ENCODE data around the gene POLG.

DNA sequence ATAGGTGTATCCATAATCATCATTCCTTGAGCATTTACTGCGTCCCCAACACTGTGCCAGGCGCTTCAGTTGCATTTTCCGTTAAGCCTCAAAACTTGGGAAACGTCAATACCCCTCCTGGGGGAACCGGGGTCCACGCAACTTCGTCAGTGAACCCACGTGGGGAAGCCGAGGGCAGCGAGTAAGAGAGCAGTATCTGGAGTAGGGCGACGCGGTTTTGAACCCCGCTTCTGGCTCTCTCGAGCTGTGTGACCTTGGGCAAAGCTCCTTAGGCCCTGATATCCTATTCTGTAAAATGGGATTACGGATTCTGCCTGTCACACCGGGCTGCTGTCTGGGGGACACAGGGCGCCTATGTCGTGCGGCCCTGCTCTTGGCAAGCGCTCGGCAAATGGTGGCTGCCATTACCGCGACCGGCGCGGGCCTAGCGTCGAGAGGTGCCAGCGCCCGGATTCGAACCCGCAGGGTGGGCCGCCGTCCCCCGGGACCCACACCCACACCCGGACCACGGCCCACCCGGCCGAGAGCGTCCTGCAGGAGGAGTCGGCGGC lies 590 bp downstream of the POLG start:
- TF ChIP-seq, protein P1, sequence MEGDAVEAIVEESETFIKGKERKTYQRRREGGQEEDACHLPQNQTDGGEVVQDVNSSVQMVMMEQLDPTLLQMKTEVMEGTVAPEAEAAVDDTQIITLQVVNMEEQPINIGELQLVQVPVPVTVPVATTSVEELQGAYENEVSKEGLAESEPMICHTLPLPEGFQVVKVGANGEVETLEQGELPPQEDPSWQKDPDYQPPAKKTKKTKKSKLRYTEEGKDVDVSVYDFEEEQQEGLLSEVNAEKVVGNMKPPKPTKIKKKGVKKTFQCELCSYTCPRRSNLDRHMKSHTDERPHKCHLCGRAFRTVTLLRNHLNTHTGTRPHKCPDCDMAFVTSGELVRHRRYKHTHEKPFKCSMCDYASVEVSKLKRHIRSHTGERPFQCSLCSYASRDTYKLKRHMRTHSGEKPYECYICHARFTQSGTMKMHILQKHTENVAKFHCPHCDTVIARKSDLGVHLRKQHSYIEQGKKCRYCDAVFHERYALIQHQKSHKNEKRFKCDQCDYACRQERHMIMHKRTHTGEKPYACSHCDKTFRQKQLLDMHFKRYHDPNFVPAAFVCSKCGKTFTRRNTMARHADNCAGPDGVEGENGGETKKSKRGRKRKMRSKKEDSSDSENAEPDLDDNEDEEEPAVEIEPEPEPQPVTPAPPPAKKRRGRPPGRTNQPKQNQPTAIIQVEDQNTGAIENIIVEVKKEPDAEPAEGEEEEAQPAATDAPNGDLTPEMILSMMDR (conservative IDR thresholded peaks at IDR 0.05; ENCODE audit: low read depth in 2 of 2), result no peak
- TF ChIP-seq POLR2AphosphoS5 (IDR thresholded peaks at IDR 0.05; ENCODE audit: low read depth) (no peak), EZH2 (IDR thresholded peaks at IDR 0.05; ENCODE audit: low read depth, unreplicated experiment) (no peak), CREB1 (CRISPR knock-in tag; IDR thresholded peaks at IDR 0.05; ENCODE audit: low read depth) (no peak), EZH2phosphoT487 (IDR thresholded peaks at IDR 0.05; ENCODE audit: unreplicated experiment) (no peak), JUNB (IDR thresholded peaks at IDR 0.05; ENCODE audit: unreplicated experiment) (no peak), STAT1 (IDR thresholded peaks at IDR 0.05; ENCODE audit: unreplicated experiment) (no peak), ZNF114 (CRISPR knock-in tag; IDR thresholded peaks at IDR 0.05) (no peak), ZNF331 (CRISPR knock-in tag; IDR thresholded peaks at IDR 0.05; ENCODE audit: low read depth) (no peak), NANOG (IDR thresholded peaks at IDR 0.05; ENCODE audit: borderline replicate concordance) (no peak)
- TF ChIP-seq, protein P2, sequence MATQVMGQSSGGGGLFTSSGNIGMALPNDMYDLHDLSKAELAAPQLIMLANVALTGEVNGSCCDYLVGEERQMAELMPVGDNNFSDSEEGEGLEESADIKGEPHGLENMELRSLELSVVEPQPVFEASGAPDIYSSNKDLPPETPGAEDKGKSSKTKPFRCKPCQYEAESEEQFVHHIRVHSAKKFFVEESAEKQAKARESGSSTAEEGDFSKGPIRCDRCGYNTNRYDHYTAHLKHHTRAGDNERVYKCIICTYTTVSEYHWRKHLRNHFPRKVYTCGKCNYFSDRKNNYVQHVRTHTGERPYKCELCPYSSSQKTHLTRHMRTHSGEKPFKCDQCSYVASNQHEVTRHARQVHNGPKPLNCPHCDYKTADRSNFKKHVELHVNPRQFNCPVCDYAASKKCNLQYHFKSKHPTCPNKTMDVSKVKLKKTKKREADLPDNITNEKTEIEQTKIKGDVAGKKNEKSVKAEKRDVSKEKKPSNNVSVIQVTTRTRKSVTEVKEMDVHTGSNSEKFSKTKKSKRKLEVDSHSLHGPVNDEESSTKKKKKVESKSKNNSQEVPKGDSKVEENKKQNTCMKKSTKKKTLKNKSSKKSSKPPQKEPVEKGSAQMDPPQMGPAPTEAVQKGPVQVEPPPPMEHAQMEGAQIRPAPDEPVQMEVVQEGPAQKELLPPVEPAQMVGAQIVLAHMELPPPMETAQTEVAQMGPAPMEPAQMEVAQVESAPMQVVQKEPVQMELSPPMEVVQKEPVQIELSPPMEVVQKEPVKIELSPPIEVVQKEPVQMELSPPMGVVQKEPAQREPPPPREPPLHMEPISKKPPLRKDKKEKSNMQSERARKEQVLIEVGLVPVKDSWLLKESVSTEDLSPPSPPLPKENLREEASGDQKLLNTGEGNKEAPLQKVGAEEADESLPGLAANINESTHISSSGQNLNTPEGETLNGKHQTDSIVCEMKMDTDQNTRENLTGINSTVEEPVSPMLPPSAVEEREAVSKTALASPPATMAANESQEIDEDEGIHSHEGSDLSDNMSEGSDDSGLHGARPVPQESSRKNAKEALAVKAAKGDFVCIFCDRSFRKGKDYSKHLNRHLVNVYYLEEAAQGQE (IDR thresholded peaks at IDR 0.05; ENCODE audit: unreplicated experiment), result no peak
- TF ChIP-seq, protein P3, sequence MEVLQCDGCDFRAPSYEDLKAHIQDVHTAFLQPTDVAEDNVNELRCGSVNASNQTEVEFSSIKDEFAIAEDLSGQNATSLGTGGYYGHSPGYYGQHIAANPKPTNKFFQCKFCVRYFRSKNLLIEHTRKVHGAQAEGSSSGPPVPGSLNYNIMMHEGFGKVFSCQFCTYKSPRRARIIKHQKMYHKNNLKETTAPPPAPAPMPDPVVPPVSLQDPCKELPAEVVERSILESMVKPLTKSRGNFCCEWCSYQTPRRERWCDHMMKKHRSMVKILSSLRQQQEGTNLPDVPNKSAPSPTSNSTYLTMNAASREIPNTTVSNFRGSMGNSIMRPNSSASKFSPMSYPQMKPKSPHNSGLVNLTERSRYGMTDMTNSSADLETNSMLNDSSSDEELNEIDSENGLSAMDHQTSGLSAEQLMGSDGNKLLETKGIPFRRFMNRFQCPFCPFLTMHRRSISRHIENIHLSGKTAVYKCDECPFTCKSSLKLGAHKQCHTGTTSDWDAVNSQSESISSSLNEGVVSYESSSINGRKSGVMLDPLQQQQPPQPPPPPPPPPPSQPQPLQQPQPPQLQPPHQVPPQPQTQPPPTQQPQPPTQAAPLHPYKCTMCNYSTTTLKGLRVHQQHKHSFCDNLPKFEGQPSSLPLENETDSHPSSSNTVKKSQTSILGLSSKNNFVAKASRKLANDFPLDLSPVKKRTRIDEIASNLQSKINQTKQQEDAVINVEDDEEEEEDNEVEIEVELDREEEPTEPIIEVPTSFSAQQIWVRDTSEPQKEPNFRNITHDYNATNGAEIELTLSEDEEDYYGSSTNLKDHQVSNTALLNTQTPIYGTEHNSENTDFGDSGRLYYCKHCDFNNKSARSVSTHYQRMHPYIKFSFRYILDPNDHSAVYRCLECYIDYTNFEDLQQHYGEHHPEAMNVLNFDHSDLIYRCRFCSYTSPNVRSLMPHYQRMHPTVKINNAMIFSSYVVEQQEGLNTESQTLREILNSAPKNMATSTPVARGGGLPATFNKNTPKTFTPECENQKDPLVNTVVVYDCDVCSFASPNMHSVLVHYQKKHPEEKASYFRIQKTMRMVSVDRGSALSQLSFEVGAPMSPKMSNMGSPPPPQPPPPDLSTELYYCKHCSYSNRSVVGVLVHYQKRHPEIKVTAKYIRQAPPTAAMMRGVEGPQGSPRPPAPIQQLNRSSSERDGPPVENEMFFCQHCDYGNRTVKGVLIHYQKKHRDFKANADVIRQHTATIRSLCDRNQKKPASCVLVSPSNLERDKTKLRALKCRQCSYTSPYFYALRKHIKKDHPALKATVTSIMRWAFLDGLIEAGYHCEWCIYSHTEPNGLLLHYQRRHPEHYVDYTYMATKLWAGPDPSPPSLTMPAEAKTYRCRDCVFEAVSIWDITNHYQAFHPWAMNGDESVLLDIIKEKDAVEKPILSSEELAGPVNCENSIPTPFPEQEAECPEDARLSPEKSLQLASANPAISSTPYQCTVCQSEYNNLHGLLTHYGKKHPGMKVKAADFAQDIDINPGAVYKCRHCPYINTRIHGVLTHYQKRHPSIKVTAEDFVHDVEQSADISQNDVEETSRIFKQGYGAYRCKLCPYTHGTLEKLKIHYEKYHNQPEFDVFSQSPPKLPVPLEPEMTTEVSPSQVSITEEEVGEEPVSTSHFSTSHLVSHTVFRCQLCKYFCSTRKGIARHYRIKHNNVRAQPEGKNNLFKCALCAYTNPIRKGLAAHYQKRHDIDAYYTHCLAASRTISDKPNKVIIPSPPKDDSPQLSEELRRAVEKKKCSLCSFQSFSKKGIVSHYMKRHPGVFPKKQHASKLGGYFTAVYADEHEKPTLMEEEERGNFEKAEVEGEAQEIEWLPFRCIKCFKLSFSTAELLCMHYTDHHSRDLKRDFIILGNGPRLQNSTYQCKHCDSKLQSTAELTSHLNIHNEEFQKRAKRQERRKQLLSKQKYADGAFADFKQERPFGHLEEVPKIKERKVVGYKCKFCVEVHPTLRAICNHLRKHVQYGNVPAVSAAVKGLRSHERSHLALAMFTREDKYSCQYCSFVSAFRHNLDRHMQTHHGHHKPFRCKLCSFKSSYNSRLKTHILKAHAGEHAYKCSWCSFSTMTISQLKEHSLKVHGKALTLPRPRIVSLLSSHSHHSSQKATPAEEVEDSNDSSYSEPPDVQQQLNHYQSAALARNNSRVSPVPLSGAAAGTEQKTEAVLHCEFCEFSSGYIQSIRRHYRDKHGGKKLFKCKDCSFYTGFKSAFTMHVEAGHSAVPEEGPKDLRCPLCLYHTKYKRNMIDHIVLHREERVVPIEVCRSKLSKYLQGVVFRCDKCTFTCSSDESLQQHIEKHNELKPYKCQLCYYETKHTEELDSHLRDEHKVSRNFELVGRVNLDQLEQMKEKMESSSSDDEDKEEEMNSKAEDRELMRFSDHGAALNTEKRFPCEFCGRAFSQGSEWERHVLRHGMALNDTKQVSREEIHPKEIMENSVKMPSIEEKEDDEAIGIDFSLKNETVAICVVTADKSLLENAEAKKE (CRISPR knock-in tag; IDR thresholded peaks at IDR 0.05), result no peak
- TF ChIP-seq, protein P4, sequence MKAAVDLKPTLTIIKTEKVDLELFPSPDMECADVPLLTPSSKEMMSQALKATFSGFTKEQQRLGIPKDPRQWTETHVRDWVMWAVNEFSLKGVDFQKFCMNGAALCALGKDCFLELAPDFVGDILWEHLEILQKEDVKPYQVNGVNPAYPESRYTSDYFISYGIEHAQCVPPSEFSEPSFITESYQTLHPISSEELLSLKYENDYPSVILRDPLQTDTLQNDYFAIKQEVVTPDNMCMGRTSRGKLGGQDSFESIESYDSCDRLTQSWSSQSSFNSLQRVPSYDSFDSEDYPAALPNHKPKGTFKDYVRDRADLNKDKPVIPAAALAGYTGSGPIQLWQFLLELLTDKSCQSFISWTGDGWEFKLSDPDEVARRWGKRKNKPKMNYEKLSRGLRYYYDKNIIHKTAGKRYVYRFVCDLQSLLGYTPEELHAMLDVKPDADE (IDR thresholded peaks at IDR 0.05), result no peak

Measured in GM23338 (cell line).